ENCODE measurements around the gene OR1I1. TPM values are rescaled to one million over a fixed set of nuclear protein-coding genes. Genes with fewer than 3 reads are reported as not detected.

Gene OR1I1
- total RNA-seq, 1 experiment from 2014 or later: not detected

- H3K9ac ChIP-seq (ENCODE audit: extremely low read depth, insufficient read length, low read length): no peak overlapping the region
- H2BK120ac ChIP-seq (ENCODE audit: low read depth, low read length, poor library complexity, severe bottlenecking): no peak overlapping the region
- no CpG with 5 or more reads among the region's 1 CpG for WGBS (ENCODE audit: extremely low coverage, insufficient read length, low lambda C conversion rate)
- H3K4me3 Mint-ChIP-seq: no peak overlapping the region
- no peak for DNase-seq
- H3K79me1 ChIP-seq (ENCODE audit: insufficient read depth, low read depth, low read length, poor library complexity, severe bottlenecking): no peaks in the 10 kb centered on the region
- H4K5ac ChIP-seq (ENCODE audit: insufficient read length, low read depth, low read length): no peak overlapping the region
- no peak overlapping the region for H4K91ac ChIP-seq (ENCODE audit: insufficient read length, low read depth, low read length)
- H3K4me1 Mint-ChIP-seq: peaks cover 11 to 12% of the 10 kb centered on the region in 2 experiments
- no peaks in the 10 kb centered on the region for H3K27me3 ChIP-seq (ENCODE audit: insufficient read depth, low read length)
- H3K9me3 Mint-ChIP-seq: no peaks in the 10 kb centered on the region
- H3K4ac ChIP-seq (ENCODE audit: low read depth, low read length): no peak overlapping the region
- no peak overlapping the region for H3T11ph ChIP-seq (ENCODE audit: low read length)
- H3K79me2 ChIP-seq (ENCODE audit: insufficient read depth, low read length): no peaks in the 10 kb centered on the region
- no peak overlapping the region for H3K18ac ChIP-seq (ENCODE audit: insufficient read length, low read depth, low read length)
- no peak overlapping the region for H2BK5ac ChIP-seq (ENCODE audit: insufficient read length, low read length)
- H2BK12ac ChIP-seq (ENCODE audit: insufficient read length, low read depth, low read length): no peak overlapping the region
- H2BK20ac ChIP-seq (ENCODE audit: low read depth, low read length, poor library complexity, severe bottlenecking): no peak overlapping the region
- no peaks in the 10 kb centered on the region for H3K9me3 ChIP-seq (ENCODE audit: control insufficient read depth, low read depth, low read length)
- H3K4me1 ChIP-seq (ENCODE audit: insufficient read depth, low read length): no peaks in the 10 kb centered on the region; the same call in 1 of the 2 replicates
- H3K27ac ChIP-seq (ENCODE audit: insufficient read length, low read depth, low read length): no peak overlapping the region
- TF ChIP-seq CTCF (conservative IDR thresholded peaks at IDR 0.05): no peak
- H3K23me2 ChIP-seq (ENCODE audit: insufficient read length, low read depth, low read length, poor library complexity, severe bottlenecking): peaks cover 10% of the 10 kb centered on the region
- no peaks in the 10 kb centered on the region for H4K20me1 ChIP-seq (ENCODE audit: control insufficient read depth, insufficient read depth, insufficient read length)
- peaks cover 27 to 67% (median 52%) of the 10 kb centered on the region in 3 experiments for H3K36me3 Mint-ChIP-seq (ENCODE audit: insufficient read depth in 1 of 3, low read depth in 3 of 3)
- H3K27me3 Mint-ChIP-seq (ENCODE audit: low read depth): peaks cover 1% of the 10 kb centered on the region; the same call in 1 of the 2 replicates
- H3K27ac Mint-ChIP-seq: 0 out of 7 replicates have a peak overlapping the region, but pooled peaks of 1 of the 3 experiments have one; percentile 10
- H3K56ac ChIP-seq (ENCODE audit: insufficient read length, low read depth, low read length): no peak overlapping the region
- no peak overlapping the region for H4K8ac ChIP-seq (replicated peaks; ENCODE audit: insufficient read length, low read depth, low read length)
- H2BK15ac ChIP-seq (ENCODE audit: low read depth, low read length): no peak overlapping the region
- no peak overlapping the region for H2AK5ac ChIP-seq (ENCODE audit: insufficient read length, low read length)
- no peak overlapping the region for H3K14ac ChIP-seq (ENCODE audit: insufficient read depth, low read length)
- no peak overlapping the region for H3K4me2 ChIP-seq (ENCODE audit: insufficient read depth, insufficient read length, low read length)
- no peak overlapping the region for H3K23ac ChIP-seq (ENCODE audit: insufficient read length, low read depth, low read length)
- no peak overlapping the region for H2AFZ ChIP-seq (ENCODE audit: low read length)
These were observed 29.7 kb downstream of the OR1I1 start for GRCh38 chr19:15111758-15112157.
